H1 (cell line): ENCODE measurements around the gene MACROD1. TPM values are rescaled to one million over a fixed set of nuclear protein-coding genes. Genes with fewer than 3 reads are reported as not detected.

Source experiments
- CTCF ChIA-PET: fragments of 300-600 bp; sonication (Branson Sonifier 250); formaldehyde crosslinking; loops from one replicate; lab custom pipeline; 2021; ENCODE audit not compliant: partially characterized antibody; lab: Charles Lee
- POLR2A ChIA-PET: fragments of 300-600 bp; sonication (Branson Sonifier 250); formaldehyde crosslinking; loops from one replicate; lab custom pipeline; 2021; ENCODE audit warnings: inconsistent platforms; ENCODE audit not compliant: partially characterized antibody; lab: Charles Lee
- DNase-seq, 2 experiments: peaks; one replicate each; pipeline versions ENCODE4 v3.0.0 to v3.0.0-alpha.2; 2010 to 2022; ENCODE audit warnings: low spot score in 2 of 2, low read depth in 1 of 2, mixed read lengths in 1 of 2
- FAIRE-seq: peaks from 2 replicates; lab custom pipeline; 2011; peaks lifted over from hg19 to GRCh38; lab: Jason Lieb, UNC
- H2AFZ ChIP-seq: 2 replicates; pipeline ENCODE4 v1.8.1; 2012; ENCODE audit warnings: low read length, inconsistent platforms
- H2AK5ac ChIP-seq: 2 replicates; pipeline ENCODE4 v1.6.1; 2013; ENCODE audit warnings: low read depth, low read length
- H2BK120ac ChIP-seq: replicated peaks from 2 replicates; pipeline ENCODE3; 2013; ENCODE audit warnings: low read depth, low read length, inconsistent platforms
- H2BK12ac ChIP-seq: 2 replicates; pipeline ENCODE4 v1.6.1; 2013; ENCODE audit warnings: low read depth, low read length
- H2BK15ac ChIP-seq: 2 replicates; pipeline ENCODE4 v1.6.1; 2013; ENCODE audit warnings: low read length
- H2BK20ac ChIP-seq: 2 replicates; pipeline ENCODE4 v1.6.1; 2013; ENCODE audit warnings: low read length
- H2BK5ac ChIP-seq: 2 replicates; pipeline ENCODE4 v1.6.1; 2013; ENCODE audit warnings: low read depth, low read length
- H3K14ac ChIP-seq: 2 replicates; pipeline ENCODE4 v1.6.1; 2013; ENCODE audit warnings: inconsistent platforms; ENCODE audit not compliant: insufficient read length
- H3K18ac ChIP-seq: 2 replicates; pipeline ENCODE4 v1.6.1; 2013; ENCODE audit warnings: low read length; ENCODE audit errors: extremely low read depth
- H3K23ac ChIP-seq: 2 replicates; pipeline ENCODE4 v1.6.1; 2013; ENCODE audit warnings: inconsistent platforms; ENCODE audit not compliant: insufficient read length
- H3K23me2 ChIP-seq: 2 replicates; pipeline ENCODE4 v1.6.1; 2013; ENCODE audit warnings: low read depth, low read length
- H3K27ac ChIP-seq: 2 replicates; pipeline ENCODE4 v1.6.1; 2011; ENCODE audit warnings: low read depth, low read length, inconsistent platforms
- H3K27me3 ChIP-seq, 4 experiments: replicated peaks in 1 of 4; 1 replicate in 1 of 4; 2 replicates in 3 of 4; pipeline versions ENCODE4 v1.6.1 to v1.8.1; 2011 to 2013; ENCODE audit warnings: low read length in 3 of 4, mild to moderate bottlenecking in 3 of 4, inconsistent platforms in 2 of 4, mixed read lengths in 2 of 4, moderate library complexity in 1 of 4; ENCODE audit not compliant: control insufficient read depth in 3 of 4, insufficient read depth in 3 of 4; ENCODE audit errors: extremely low read depth in 1 of 4
- H3K36me3 ChIP-seq, 4 experiments: 2 replicates each; pipeline versions ENCODE4 v1.6.1 to v1.8.1; 2011 to 2013; ENCODE audit warnings: mild to moderate bottlenecking in 4 of 4, low read length in 3 of 4, moderate library complexity in 2 of 4, control low read depth in 1 of 4, inconsistent platforms in 1 of 4; ENCODE audit not compliant: insufficient read depth in 4 of 4, control insufficient read depth in 2 of 4
- H3K4ac ChIP-seq: replicated peaks from 2 replicates; pipeline ENCODE3; 2013; ENCODE audit warnings: low read length, low read depth, mixed read lengths, inconsistent platforms; ENCODE audit not compliant: insufficient read length
- H3K4me1 ChIP-seq, 4 experiments: replicated peaks in 1 of 4; 1 replicate in 1 of 4; 2 replicates in 3 of 4; pipeline versions ENCODE4 v1.6.1 to v1.8.1; 2011 to 2013; ENCODE audit warnings: low read length in 3 of 4, inconsistent platforms in 2 of 4, mixed read lengths in 1 of 4; ENCODE audit not compliant: insufficient read depth in 4 of 4, control insufficient read depth in 3 of 4
- H3K4me2 ChIP-seq, 2 experiments: 2 replicates each; pipeline versions ENCODE4 v1.6.1 to v1.8.1; 2011 to 2013; ENCODE audit warnings: low read depth in 2 of 2, low read length in 2 of 2, control low read depth in 1 of 2, inconsistent platforms in 1 of 2, mild to moderate bottlenecking in 1 of 2; ENCODE audit not compliant: insufficient read depth in 1 of 2
- H3K4me3 ChIP-seq, 4 experiments: fragments of 200-600, 300-600 bp in 1 of 4; sonication (generic), shearing (Covaris generic), sonication (Bioruptor Twin) in 1 of 4; 2 replicates each; pipeline versions ENCODE4 v1.5.1 to v1.8.1; 2011 to 2016; ENCODE audit warnings: low read length in 4 of 4, low read depth in 3 of 4, control low read depth in 2 of 4, inconsistent platforms in 2 of 4, mild to moderate bottlenecking in 2 of 4, mixed read lengths in 1 of 4, moderate library complexity in 1 of 4; ENCODE audit not compliant: insufficient read depth in 2 of 4; ENCODE audit errors: extremely low read depth in 1 of 4
- H3K56ac ChIP-seq: replicated peaks from 2 replicates; pipeline ENCODE3; 2013; ENCODE audit warnings: low read depth, mild to moderate bottlenecking, mixed read lengths, low read length, inconsistent platforms; ENCODE audit not compliant: insufficient read length
- H3K79me1 ChIP-seq: 2 replicates; pipeline ENCODE4 v1.6.1; 2013; ENCODE audit warnings: low read depth, low read length, control low read depth
- H3K79me2 ChIP-seq, 2 experiments: 2 replicates each; pipeline versions ENCODE4 v1.6.1 to v1.8.1; 2012 to 2013; ENCODE audit warnings: low read length in 2 of 2, mild to moderate bottlenecking in 2 of 2, inconsistent platforms in 1 of 2; ENCODE audit not compliant: insufficient read depth in 2 of 2, control insufficient read depth in 1 of 2
- H3K9ac ChIP-seq, 4 experiments: replicated peaks in 1 of 4; 1 replicate in 1 of 4; 2 replicates in 3 of 4; pipeline versions ENCODE4 v1.6.1 to v1.8.1; 2011 to 2013; ENCODE audit warnings: low read depth in 3 of 4, low read length in 3 of 4, control low read depth in 2 of 4, mild to moderate bottlenecking in 2 of 4, moderate library complexity in 2 of 4, inconsistent platforms in 1 of 4; ENCODE audit errors: extremely low read depth in 1 of 4
- H3K9me3 ChIP-seq, 2 experiments: 2 replicates each; pipeline versions ENCODE4 v1.6.1 to v1.8.1; 2012 to 2013; ENCODE audit warnings: mild to moderate bottlenecking in 2 of 2, moderate library complexity in 2 of 2, control low read depth in 1 of 2, inconsistent platforms in 1 of 2, low read depth in 1 of 2, low read length in 1 of 2, mixed read lengths in 1 of 2; ENCODE audit not compliant: insufficient read depth in 2 of 2
- H4K20me1 ChIP-seq, 2 experiments: replicated peaks in 1 of 2; 2 replicates each; pipeline versions ENCODE3 to v1.8.1; 2011 to 2013; ENCODE audit warnings: inconsistent platforms in 2 of 2, low read length in 2 of 2, mild to moderate bottlenecking in 1 of 2; ENCODE audit not compliant: insufficient read depth in 2 of 2, control insufficient read depth in 1 of 2
- H4K5ac ChIP-seq: 2 replicates; pipeline ENCODE4 v1.6.1; 2013; ENCODE audit warnings: low read length, low read depth, mixed read lengths, inconsistent platforms; ENCODE audit not compliant: insufficient read length
- H4K8ac ChIP-seq: 2 replicates; pipeline ENCODE4 v1.8.0; 2013; ENCODE audit warnings: mild to moderate bottlenecking, moderate library complexity, low read length, inconsistent platforms; ENCODE audit not compliant: insufficient read depth; ENCODE audit errors: extremely low read depth
- H4K91ac ChIP-seq: replicated peaks from 2 replicates; pipeline ENCODE3; 2013; ENCODE audit warnings: low read length, mixed read lengths, inconsistent platforms; ENCODE audit not compliant: insufficient read length
- CREB1 ChIP-seq: IDR thresholded peaks from 2 replicates; pipeline ENCODE4 v1.6.1; 2012; ENCODE audit warnings: inconsistent platforms
- JUN ChIP-seq: IDR thresholded peaks from 2 replicates; pipeline ENCODE4 v1.6.1; 2011; ENCODE audit warnings: low read depth, mild to moderate bottlenecking, improper control_type of control experiment, low read length
- POLR2AphosphoS5 ChIP-seq: IDR thresholded peaks from 2 replicates; pipeline ENCODE4 v1.6.1; 2011; ENCODE audit warnings: low read depth, low read length
- RBBP5 ChIP-seq: IDR thresholded peaks from 2 replicates; pipeline ENCODE4 v1.7.1; 2012; ENCODE audit warnings: low read depth, mild to moderate bottlenecking, inconsistent platforms, low read length, moderate library complexity, borderline replicate concordance
- SP2 ChIP-seq: IDR thresholded peaks from 2 replicates; pipeline ENCODE4 v1.6.1; 2012; ENCODE audit warnings: mild to moderate bottlenecking, low read length, inconsistent platforms
- SUZ12 ChIP-seq: fragments of 200-600 bp; sonication (generic); IDR thresholded peaks from 2 replicates; pipeline ENCODE4 v1.6.1; 2012; ENCODE audit warnings: mild to moderate bottlenecking, inconsistent platforms, low read length, moderate library complexity, mixed read lengths
- ZNF274 ChIP-seq: IDR thresholded peaks from 2 replicates; pipeline ENCODE4 v1.7.0; 2012; ENCODE audit warnings: low read length, borderline replicate concordance; ENCODE audit errors: extremely low read depth
- WGBS, 2 experiments: shearing (Covaris generic) in 1 of 2; methylation state at CpG; one replicate each; pipeline versions ENCODE4 v1.1.6 to v1.1.7; 2013 to 2015; ENCODE audit warnings: low lambda C conversion rate in 2 of 2, mixed read lengths in 2 of 2, inconsistent platforms in 1 of 2, low coverage in 1 of 2, missing lambda C conversion rate in 1 of 2; ENCODE audit not compliant: insufficient replicate concordance in 2 of 2, insufficient coverage in 1 of 2, insufficient read length in 1 of 2; ENCODE audit errors: extremely low coverage in 1 of 2, missing lambda C conversion rate in 1 of 2; 5-methylcytosine and 5-hydroxymethylcytosine counted together
- polyA plus RNA-seq, 7 experiments: library from polyadenylated mRNA; depleted of rRNA in 3 of 7; stranded (reverse) in 5 of 7; unstranded in 2 of 7; fragments of >200 nt in 5 of 7; fragments of 200-250 nt in 2 of 7; gene quantifications; 1 replicate in 5 of 7; 2 replicates in 1 of 7; 4 replicates in 1 of 7; pipeline versions ENCODE4 v1.2.1 to v1.2.3, GENCODE V29; 2011 to 2013; ENCODE audit warnings: missing spikeins in 2 of 7, mixed read lengths in 2 of 7
- total RNA-seq: library from RNA; stranded (reverse); fragmentation: NEBNext Ultra II Directional; extraction: Animal tissue kit (Norgen Biotek cat#: 25700); gene quantifications from 2 replicates; pipeline ENCODE4 v1.2.1, GENCODE V29; 2021
- TF ChIP-seq, protein P1 (sequence below): IDR thresholded peaks from 2 replicates; pipeline ENCODE4 v1.6.1; 2011; ENCODE audit warnings: low read depth, mild to moderate bottlenecking, low read length; ENCODE audit not compliant: insufficient read depth
- TF ChIP-seq, protein P2 (sequence below): IDR thresholded peaks from 2 replicates; pipeline ENCODE4 v1.6.1; 2012; ENCODE audit warnings: inconsistent platforms
- TF ChIP-seq, protein P3 (sequence below): IDR thresholded peaks from 2 replicates; pipeline ENCODE4 v1.6.1; 2012; ENCODE audit warnings: inconsistent platforms

The MACROD1 gene
- total and polyA plus RNA-seq, 2 of the 8 experiments (the other 6 are each of a cell fraction or from before 2014, with no cell fraction given): 19.5 to 34.1 TPM

DNA sequence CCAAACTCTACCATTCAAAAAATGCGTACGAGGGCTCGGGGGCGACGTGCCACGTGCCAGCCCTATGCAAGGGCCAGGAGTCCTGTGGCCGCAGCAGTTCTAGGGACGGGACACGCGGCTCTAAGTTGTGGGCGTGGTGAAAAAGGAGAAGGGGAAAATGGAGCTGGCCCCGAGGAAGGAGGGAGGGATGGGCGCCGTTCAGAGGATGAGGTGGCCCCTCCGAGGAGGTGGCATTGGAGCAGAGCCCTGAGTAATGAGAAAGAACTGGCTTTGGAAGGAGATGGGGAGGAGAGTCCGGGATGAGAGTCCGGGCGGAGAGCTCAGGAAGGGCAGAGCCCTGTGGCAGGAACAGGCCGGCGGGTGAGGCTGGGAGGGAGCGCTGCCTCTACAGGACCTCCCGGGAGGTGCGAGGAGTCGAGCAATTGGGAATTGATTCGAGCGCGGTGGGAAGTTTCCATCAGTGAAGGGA, 158.7 kb downstream of the MACROD1 start:
- FAIRE-seq (no peak), DNase-seq (peak in 1 of 2 experiments; percentile 73)
- Histone ChIP-seq H3K56ac (no peak overlapping the region), H3K23ac (no peak overlapping the region), H2AFZ (no peak overlapping the region), H2AK5ac (no peak overlapping the region), H3K4me1 (peaks cover 0 to 15% (median 10%) of the 10 kb centered on the region in 4 experiments; a peak in 5 of 7 replicates), H3K9ac (no peak overlapping the region), H3K9me3 (peaks cover 0 to 6% of the 10 kb centered on the region in 2 experiments; a peak in 1 of 4 replicates), H3K4me2 (peak overlapping the region; percentile 79 to 86), H4K91ac (no peak overlapping the region), H3K36me3 (no peaks in the 10 kb centered on the region), H4K20me1 (peaks cover 1 to 2% of the 10 kb centered on the region in 2 experiments), H3K79me2 (no peaks in the 10 kb centered on the region), H3K14ac (no peak overlapping the region), H2BK20ac (no peak overlapping the region), H3K18ac (peak overlapping the region; percentile 48), H3K4ac (no peak overlapping the region), H3K79me1 (no peaks in the 10 kb centered on the region; the same call in 1 of the 2 replicates), H3K27me3 (peaks cover 28 to 89% (median 74%) of the 10 kb centered on the region in 4 experiments), H3K27ac (no peak overlapping the region), H4K8ac (no peak overlapping the region), H2BK120ac (no peak overlapping the region), H2BK15ac (no peak overlapping the region), H2BK5ac (no peak overlapping the region; the same call in 1 of the 2 replicates), H4K5ac (no peak overlapping the region), H3K23me2 (peaks cover 21% of the 10 kb centered on the region; the same call in 1 of the 2 replicates), H2BK12ac (peak overlapping the region; percentile 43; the same call in 1 of the 2 replicates), H3K4me3 (peak overlapping the region; percentile 21 to 57 (median 34); a peak in 6 of 8 replicates)
- TF ChIP-seq CREB1: no peak
- TF ChIP-seq POLR2AphosphoS5: no peak
- TF ChIP-seq SUZ12: no peak
- TF ChIP-seq, protein P1, sequence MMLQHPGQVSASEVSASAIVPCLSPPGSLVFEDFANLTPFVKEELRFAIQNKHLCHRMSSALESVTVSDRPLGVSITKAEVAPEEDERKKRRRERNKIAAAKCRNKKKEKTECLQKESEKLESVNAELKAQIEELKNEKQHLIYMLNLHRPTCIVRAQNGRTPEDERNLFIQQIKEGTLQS: no peak
- 0 out of 2 replicates have a peak, but pooled peaks have one; percentile 23 for TF ChIP-seq RBBP5
- no peak for TF ChIP-seq SP2
- no peak for TF ChIP-seq ZNF274
- TF ChIP-seq, protein P2, sequence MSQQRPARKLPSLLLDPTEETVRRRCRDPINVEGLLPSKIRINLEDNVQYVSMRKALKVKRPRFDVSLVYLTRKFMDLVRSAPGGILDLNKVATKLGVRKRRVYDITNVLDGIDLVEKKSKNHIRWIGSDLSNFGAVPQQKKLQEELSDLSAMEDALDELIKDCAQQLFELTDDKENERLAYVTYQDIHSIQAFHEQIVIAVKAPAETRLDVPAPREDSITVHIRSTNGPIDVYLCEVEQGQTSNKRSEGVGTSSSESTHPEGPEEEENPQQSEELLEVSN: peak; percentile 78
- TF ChIP-seq, protein P3, sequence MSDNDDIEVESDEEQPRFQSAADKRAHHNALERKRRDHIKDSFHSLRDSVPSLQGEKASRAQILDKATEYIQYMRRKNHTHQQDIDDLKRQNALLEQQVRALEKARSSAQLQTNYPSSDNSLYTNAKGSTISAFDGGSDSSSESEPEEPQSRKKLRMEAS: peak; percentile 93
- TF ChIP-seq JUN: no peak
- 7% methylated on average over 26 of the region's 27 CpGs; no CpG with 5 or more reads in 1 of the 2 experiments for WGBS, 2 experiments
- POLR2A ChIA-PET: interaction anchor here (0.8 to 2.7 kb wide), 12 partner anchors 9 to 178 kb away, joined by 3 to 11 read pairs (median 4); no protein-coding TSS in a partner anchor
- CTCF ChIA-PET: interaction anchor here (0.7 to 6.3 kb wide), 23 partner anchors 9 to 203 kb away, joined by 3 to 43 read pairs (median 3); no protein-coding TSS in a partner anchor
